ENCODE results near the gene SLC8B1. TPM values are rescaled to one million over a fixed set of nuclear protein-coding genes. Genes with fewer than 3 reads are reported as not detected.
A peak's percentile ranks its signal among the peaks of the same experiment; 100 is the strongest.

Gene SLC8B1
- total RNA-seq, 1 experiment from 2014 or later = 23.8 TPM

DNA sequence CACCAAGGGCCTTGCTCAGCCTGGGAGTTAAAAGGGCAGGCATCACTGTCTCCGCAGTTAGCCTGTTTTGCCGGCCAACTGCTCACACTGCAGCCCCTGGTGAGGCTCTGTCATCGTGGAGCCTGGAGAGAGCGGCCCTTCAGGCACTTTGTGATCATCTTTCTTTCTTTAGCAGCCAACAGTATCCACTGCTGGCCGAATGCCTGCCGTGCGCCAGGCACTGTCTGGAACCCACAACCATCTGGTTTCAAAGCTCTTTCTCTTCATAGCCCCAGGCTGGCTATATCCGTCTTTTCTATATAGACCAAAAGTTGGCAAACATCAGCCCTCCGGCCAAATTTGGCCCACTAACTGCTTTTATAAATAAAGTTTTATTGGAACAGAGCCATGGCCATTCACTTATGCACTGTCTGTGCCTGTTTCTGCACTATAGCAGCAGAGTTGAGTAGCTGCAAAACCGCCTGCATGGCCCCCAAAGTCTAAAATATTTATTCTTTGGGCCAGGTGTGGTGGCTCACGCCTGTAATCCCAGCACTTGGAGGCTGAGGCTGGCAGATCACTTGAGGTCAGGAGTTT lies 29.5 kb downstream of the SLC8B1 start:
- Mint-ChIP-seq H3K27me3 (ENCODE audit: unreplicated experiment) (no peaks in the 10 kb centered on the region), H3K4me3 (ENCODE audit: low read depth, unreplicated experiment) (no peak overlapping the region), H3K4me1 (ENCODE audit: low read depth, unreplicated experiment) (no peaks in the 10 kb centered on the region), H3K27ac (ENCODE audit: unreplicated experiment) (no peak overlapping the region), H3K9me3 (ENCODE audit: low read depth, unreplicated experiment) (no peaks in the 10 kb centered on the region), H3K36me3 (ENCODE audit: insufficient read depth, unreplicated experiment) (peaks cover 15% of the 10 kb centered on the region)
- TF ChIP-seq, protein P1, sequence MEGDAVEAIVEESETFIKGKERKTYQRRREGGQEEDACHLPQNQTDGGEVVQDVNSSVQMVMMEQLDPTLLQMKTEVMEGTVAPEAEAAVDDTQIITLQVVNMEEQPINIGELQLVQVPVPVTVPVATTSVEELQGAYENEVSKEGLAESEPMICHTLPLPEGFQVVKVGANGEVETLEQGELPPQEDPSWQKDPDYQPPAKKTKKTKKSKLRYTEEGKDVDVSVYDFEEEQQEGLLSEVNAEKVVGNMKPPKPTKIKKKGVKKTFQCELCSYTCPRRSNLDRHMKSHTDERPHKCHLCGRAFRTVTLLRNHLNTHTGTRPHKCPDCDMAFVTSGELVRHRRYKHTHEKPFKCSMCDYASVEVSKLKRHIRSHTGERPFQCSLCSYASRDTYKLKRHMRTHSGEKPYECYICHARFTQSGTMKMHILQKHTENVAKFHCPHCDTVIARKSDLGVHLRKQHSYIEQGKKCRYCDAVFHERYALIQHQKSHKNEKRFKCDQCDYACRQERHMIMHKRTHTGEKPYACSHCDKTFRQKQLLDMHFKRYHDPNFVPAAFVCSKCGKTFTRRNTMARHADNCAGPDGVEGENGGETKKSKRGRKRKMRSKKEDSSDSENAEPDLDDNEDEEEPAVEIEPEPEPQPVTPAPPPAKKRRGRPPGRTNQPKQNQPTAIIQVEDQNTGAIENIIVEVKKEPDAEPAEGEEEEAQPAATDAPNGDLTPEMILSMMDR (IDR thresholded peaks at IDR 0.05; ENCODE audit: unreplicated experiment) = no peak
- intact Hi-C loops (cut with micrococcal nuclease; ENCODE audit: unreplicated experiment) = loop anchor here (5.0 kb wide), 1 partner anchor 108 kb away; no protein-coding TSS in a partner anchor
- CTCF ChIA-PET = no interaction called here
- no peak for DNase-seq
- BruUV-seq (replicated peaks) = no TSS peak

DNA sequence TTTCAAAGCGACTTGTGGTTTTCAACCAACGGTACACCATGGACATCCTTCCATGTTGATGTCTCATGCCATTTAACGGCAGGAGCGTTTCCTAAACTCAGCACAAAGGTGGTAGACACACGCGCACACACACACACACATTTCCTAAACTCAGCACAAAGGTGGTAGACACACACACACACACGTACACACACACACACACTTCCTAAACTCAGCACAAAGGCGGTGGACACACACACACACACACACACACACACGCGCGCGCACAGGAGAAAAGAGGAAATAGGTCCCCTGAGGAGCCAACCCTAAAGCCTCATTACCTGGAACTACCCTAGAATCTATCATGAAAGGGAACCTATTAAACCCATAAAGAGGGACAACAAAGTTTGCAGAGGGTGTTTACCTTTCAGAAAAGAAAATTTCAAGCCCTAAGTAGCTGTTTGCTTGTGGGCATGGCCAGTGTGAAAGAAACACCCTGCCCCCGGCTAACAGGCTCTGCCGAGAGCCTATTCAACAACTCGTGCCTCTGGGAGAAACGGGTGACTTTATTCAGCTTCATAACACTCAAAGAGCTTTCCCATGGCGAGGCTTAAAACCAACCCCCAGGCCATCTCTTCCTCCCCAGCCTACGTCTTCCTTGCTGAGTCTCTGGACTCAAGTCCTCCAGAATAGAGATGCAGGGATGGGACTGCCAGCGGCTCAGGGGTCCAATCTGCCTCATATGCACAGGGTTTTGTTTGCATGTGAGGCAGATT lies 31.8 kb downstream of the SLC8B1 start:
- CTCF ChIA-PET = no interaction called here
- H3K4me3 Mint-ChIP-seq (ENCODE audit: low read depth, unreplicated experiment) = no peak overlapping the region
- intact Hi-C loops (cut with micrococcal nuclease; ENCODE audit: unreplicated experiment) = no loop called here
- peaks cover 25% of the 10 kb centered on the region for H3K36me3 Mint-ChIP-seq (ENCODE audit: insufficient read depth, unreplicated experiment)
- no peaks in the 10 kb centered on the region for H3K9me3 Mint-ChIP-seq (ENCODE audit: low read depth, unreplicated experiment)
- no peak for DNase-seq
- H3K27me3 Mint-ChIP-seq (ENCODE audit: unreplicated experiment) = no peaks in the 10 kb centered on the region
- no TSS peak for BruUV-seq (replicated peaks)
- no peak overlapping the region for H3K27ac Mint-ChIP-seq (ENCODE audit: unreplicated experiment)
- H3K4me1 Mint-ChIP-seq (ENCODE audit: low read depth, unreplicated experiment) = peaks cover 11% of the 10 kb centered on the region
- TF ChIP-seq, protein P1 (IDR thresholded peaks at IDR 0.05; ENCODE audit: unreplicated experiment) = no peak

DNA sequence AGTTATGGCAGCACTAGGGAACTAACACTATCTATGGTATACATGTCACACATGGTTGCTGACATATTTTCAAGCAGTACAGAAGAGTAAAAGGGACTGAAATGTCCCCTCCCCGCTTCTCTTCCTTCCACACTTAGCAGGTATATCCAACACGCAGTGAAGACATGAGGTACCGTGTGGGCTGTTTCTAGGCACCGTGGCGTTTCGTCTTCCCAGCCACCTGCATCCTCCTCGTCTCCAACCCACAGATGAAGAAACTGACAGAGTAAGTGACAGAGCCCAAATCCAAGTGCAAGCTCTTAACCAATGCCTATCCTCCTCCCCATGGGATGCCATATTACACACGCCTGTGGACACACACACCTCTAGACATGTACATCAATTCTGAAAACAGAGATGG lies 32.4 kb downstream of the SLC8B1 start:
- no peak overlapping the region for H3K4me3 Mint-ChIP-seq (ENCODE audit: low read depth, unreplicated experiment)
- peak overlapping the region; percentile 64 for H3K27ac Mint-ChIP-seq (ENCODE audit: unreplicated experiment)
- H3K9me3 Mint-ChIP-seq (ENCODE audit: low read depth, unreplicated experiment) = no peaks in the 10 kb centered on the region
- intact Hi-C loops (cut with micrococcal nuclease; ENCODE audit: unreplicated experiment) = no loop called here
- CTCF ChIA-PET = no interaction called here
- DNase-seq = no peak
- peaks cover 11% of the 10 kb centered on the region for H3K4me1 Mint-ChIP-seq (ENCODE audit: low read depth, unreplicated experiment)
- peaks cover 22% of the 10 kb centered on the region for H3K36me3 Mint-ChIP-seq (ENCODE audit: insufficient read depth, unreplicated experiment)
- TF ChIP-seq, protein P1 (IDR thresholded peaks at IDR 0.05; ENCODE audit: unreplicated experiment) = no peak
- no TSS peak for BruUV-seq (replicated peaks)
- H3K27me3 Mint-ChIP-seq (ENCODE audit: unreplicated experiment) = no peaks in the 10 kb centered on the region

DNA sequence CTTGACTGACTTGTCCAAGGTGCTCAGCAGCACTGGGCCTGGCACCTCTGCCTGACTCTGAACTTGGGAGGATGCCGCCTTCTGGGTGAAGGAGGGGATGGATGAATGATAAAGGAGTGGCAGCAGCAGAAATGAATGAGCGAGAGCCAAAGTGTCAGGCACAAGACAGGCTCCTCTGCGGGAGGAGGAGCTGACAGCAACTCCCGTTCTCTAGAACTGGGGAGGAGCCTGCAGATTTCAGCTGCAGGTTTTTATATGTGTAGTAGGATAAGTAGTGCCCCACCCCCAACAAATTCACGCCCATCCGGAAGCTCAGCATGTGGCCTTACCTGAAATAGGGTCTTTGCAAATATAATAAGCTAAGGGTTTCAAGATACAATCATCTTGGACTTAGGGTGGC lies 33.1 kb downstream of the SLC8B1 start:
- Mint-ChIP-seq H3K4me1 (ENCODE audit: low read depth, unreplicated experiment) (peaks cover 11% of the 10 kb centered on the region), H3K27me3 (ENCODE audit: unreplicated experiment) (no peaks in the 10 kb centered on the region), H3K36me3 (ENCODE audit: insufficient read depth, unreplicated experiment) (peaks cover 22% of the 10 kb centered on the region), H3K27ac (ENCODE audit: unreplicated experiment) (peak overlapping the region; percentile 64), H3K9me3 (ENCODE audit: low read depth, unreplicated experiment) (no peaks in the 10 kb centered on the region), H3K4me3 (ENCODE audit: low read depth, unreplicated experiment) (no peak overlapping the region)
- intact Hi-C loops (cut with micrococcal nuclease; ENCODE audit: unreplicated experiment) = no loop called here
- CTCF ChIA-PET = no interaction called here
- TF ChIP-seq, protein P1 (IDR thresholded peaks at IDR 0.05; ENCODE audit: unreplicated experiment) = no peak
- DNase-seq = no peak
- no TSS peak for BruUV-seq (replicated peaks)
